GM12865 (cell line): ENCODE data around the gene PTPRN.

Source experiments
- DNase-seq: peaks from one replicate; pipeline ENCODE4 v3.0.0; 2010; ENCODE audit warnings: low read depth
- H3K4me3 ChIP-seq: 2 replicates; pipeline ENCODE4 v1.5.1; 2011; ENCODE audit warnings: mild to moderate bottlenecking, low read depth, low read length, control low read depth
- CTCF ChIP-seq: IDR thresholded peaks from 2 replicates; pipeline ENCODE4 v1.5.1; 2011; ENCODE audit warnings: low read length, control low read depth, low read depth, inconsistent platforms; ENCODE audit not compliant: insufficient read depth; ENCODE audit errors: missing control alignments

PTPRN gene

DNA sequence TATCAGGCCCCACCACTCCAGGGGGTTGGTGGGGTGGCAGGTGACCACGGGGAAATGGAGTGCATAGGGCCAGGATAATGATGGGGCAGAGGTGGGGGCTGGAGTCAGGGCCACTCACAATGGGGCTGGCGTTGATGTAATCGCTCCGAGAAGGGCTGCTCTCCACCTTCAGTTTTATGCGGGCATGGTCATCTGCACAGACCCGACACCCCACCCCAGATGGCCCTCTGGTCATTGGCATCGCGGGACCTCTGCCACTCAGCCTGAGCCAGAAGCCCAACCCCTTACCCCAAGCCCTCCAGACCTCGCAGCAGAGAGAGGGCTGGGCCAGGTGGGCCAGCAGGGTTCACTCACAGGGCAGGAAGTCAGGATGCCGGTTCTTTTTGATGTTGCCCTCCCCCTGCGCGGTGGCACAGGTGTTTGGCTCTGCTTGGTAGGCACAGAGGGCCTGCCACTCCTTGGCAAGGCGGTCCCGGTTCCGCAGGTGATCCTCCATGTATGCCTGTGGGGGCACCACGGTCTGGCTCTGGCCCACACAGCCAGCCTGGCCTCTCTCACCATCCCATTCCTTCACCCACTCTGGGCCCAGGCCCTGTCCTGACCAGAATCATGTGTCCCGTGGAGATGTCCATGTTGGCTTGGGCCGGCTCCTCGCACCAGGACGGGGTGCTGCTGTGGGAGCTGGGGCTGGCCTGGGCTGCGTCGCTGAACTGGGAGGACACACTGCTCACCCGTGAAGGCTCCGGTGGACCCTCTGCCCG, 12.4 kb downstream of the PTPRN start:
- no peak for DNase-seq
- H3K4me3 ChIP-seq: no peak overlapping the region
- no peak for TF ChIP-seq CTCF

GRCh38 chr2:219296142-219296541, 13.1 kb downstream of the PTPRN start:
- TF ChIP-seq CTCF: no peak
- no peak for DNase-seq
- H3K4me3 ChIP-seq: no peak overlapping the region

DNA sequence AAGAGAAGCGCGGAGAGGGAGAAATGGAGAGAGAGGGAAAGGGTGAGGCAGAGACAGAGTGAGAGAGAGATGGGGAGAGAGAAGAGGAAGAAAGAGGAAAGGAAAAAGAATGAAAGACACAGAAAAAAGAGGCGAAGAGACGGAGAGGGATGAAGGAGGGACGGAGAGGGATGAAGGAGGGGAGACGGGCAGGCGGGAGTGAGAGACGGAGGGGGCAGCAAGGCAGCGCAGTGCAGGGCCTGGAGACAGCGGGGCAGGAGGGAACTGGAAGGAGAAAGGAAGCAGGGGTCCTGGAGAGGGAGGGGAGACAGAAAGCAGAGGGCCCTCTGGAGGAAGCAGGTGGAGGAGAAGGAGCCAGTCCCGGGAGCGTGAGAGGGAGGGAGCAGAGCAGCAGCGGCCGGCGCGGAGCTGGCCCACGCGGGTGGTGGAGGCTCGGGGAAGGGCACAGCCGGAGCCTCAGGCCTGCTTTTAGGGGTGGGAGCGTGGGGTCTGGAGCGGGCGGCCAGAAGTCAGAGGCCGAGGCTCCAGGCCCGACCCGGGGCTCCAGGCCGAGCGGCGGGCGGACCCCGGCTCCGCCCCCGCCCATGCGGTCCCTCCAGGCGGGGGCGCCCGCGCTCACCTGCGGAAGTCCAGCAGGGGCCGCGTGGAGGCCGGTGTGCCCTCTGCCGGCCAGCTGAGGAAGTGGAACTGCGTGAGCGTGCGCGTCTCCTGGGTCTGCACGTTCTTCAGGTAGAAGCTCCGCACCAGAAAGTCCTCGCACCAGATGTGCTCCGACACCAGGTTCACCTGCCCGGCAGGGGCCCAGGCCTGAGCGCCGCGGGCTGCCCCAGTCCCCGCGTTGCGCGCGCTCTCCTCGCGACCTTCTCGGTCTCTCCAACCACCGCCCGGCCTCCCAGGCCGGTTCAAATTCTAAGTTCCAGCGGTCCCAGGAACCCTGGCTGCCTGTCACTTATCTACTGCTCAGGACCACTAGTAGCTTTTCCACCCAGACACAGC, 14.5 kb downstream of the PTPRN start:
- peak overlapping the region; percentile 46 for H3K4me3 ChIP-seq
- DNase-seq: peak; percentile 94
- TF ChIP-seq CTCF: peak; percentile 98

DNA sequence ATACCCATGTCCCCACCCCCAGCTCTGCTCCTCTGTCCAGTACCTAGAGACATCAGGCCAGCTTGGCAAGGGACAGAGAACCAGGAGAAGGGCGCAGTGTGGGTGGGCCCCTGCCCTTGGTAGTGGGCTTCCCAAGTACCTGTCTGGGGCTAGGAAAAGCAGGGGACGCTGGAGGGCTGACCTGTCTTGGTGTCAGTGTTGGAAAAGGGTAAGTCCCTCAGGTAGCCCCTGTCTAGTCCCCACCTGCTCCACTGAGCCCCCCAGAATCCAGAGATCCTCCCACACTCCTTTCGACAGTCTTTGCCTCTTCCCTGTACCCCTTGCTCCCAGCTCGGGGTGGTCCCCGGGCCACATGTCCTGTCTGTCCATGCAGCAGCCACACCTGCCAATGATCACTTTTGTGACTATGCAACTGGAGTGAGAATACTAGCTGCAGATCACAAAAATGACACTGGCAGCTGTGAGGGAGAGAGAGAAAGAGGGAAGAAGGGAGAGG, 15.4 kb downstream of the PTPRN start:
- no peak for DNase-seq
- H3K4me3 ChIP-seq: no peak overlapping the region

GRCh38 chr2:219292616-219293015, 16.6 kb downstream of the PTPRN start:
- H3K4me3 ChIP-seq: no peak overlapping the region
- no peak for TF ChIP-seq CTCF
- no peak for DNase-seq

More for the DNA sequence above, 15.4 kb downstream of the PTPRN start:
- no peak for TF ChIP-seq CTCF

- H3K4me3 ChIP-seq: no peak overlapping the region
- DNase-seq: no peak
- no peak for TF ChIP-seq CTCF
Measured at GRCh38 chr2:219291910-219292490, 17.2 kb downstream of the PTPRN start.
